ENCODE results near the gene PFDN4. TPM values are rescaled to one million over a fixed set of nuclear protein-coding genes. Genes with fewer than 3 reads are reported as not detected.

PFDN4 gene
- total and polyA plus RNA-seq, 2 of the 13 experiments (the other 11 are each of a cell fraction or from before 2014, with no cell fraction given) = 59.8 to 227 TPM

DNA sequence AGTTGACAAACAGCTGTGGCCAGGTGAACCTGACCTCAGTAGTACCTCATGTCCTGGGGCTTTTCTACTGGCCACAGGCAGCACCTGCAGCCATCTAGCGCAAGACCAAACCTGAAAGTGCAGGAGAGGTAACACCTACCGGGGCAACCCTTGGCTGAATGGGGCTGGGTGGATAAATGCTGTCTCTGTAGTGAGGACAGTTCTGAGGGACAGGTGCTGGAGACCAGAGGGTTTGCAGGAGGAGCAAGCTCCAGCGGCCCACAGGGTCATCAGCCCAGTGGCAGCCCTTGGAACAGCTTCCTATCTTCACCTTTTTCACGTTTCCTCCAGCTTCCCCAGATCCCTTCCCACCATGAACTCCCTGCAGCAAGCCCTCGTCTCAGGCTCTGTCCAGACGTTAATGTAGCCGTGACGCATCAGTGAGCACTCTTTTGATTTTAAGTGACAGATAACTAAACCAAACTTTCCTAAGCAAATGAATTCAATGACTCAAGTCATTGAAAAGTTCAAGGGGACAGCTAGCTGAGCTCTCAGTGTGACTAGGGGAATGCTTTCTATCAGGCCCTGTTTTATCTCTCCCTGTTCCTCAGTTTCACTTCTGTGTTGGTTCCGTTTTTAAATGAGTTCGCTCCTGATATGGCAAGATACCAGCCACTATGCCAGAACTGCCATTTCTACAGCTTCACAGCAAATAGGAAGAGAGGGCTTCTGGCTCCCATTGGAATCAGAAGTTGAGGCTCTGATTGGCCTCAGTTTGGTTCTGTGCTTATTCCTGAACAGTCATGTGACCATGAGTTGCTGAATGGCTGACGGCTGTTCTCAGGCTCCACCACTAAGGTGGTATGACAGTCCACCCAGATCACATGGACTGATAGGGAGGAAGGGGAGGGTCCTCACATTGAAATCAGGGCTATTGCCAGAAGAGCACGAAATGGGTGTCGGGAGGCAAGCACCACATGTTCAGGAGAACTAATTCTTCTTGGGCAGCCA is 12.1 kb upstream of the PFDN4 start (continued):
- TF ChIP-seq, protein P1, sequence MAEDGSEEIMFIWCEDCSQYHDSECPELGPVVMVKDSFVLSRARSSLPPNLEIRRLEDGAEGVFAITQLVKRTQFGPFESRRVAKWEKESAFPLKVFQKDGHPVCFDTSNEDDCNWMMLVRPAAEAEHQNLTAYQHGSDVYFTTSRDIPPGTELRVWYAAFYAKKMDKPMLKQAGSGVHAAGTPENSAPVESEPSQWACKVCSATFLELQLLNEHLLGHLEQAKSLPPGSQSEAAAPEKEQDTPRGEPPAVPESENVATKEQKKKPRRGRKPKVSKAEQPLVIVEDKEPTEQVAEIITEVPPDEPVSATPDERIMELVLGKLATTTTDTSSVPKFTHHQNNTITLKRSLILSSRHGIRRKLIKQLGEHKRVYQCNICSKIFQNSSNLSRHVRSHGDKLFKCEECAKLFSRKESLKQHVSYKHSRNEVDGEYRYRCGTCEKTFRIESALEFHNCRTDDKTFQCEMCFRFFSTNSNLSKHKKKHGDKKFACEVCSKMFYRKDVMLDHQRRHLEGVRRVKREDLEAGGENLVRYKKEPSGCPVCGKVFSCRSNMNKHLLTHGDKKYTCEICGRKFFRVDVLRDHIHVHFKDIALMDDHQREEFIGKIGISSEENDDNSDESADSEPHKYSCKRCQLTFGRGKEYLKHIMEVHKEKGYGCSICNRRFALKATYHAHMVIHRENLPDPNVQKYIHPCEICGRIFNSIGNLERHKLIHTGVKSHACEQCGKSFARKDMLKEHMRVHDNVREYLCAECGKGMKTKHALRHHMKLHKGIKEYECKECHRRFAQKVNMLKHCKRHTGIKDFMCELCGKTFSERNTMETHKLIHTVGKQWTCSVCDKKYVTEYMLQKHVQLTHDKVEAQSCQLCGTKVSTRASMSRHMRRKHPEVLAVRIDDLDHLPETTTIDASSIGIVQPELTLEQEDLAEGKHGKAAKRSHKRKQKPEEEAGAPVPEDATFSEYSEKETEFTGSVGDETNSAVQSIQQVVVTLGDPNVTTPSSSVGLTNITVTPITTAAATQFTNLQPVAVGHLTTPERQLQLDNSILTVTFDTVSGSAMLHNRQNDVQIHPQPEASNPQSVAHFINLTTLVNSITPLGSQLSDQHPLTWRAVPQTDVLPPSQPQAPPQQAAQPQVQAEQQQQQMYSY (CRISPR knock-in tag; IDR thresholded peaks at IDR 0.05) = no peak
- TF ChIP-seq, protein P2, sequence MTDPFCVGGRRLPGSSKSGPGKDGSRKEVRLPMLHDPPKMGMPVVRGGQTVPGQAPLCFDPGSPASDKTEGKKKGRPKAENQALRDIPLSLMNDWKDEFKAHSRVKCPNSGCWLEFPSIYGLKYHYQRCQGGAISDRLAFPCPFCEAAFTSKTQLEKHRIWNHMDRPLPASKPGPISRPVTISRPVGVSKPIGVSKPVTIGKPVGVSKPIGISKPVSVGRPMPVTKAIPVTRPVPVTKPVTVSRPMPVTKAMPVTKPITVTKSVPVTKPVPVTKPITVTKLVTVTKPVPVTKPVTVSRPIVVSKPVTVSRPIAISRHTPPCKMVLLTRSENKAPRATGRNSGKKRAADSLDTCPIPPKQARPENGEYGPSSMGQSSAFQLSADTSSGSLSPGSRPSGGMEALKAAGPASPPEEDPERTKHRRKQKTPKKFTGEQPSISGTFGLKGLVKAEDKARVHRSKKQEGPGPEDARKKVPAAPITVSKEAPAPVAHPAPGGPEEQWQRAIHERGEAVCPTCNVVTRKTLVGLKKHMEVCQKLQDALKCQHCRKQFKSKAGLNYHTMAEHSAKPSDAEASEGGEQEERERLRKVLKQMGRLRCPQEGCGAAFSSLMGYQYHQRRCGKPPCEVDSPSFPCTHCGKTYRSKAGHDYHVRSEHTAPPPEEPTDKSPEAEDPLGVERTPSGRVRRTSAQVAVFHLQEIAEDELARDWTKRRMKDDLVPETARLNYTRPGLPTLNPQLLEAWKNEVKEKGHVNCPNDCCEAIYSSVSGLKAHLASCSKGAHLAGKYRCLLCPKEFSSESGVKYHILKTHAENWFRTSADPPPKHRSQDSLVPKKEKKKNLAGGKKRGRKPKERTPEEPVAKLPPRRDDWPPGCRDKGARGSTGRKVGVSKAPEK (CRISPR knock-in tag; IDR thresholded peaks at IDR 0.05; ENCODE audit: borderline replicate concordance) = peak; percentile 66; the same call in 1 of the 2 replicates
- TF ChIP-seq SATB2 (CRISPR knock-in tag; IDR thresholded peaks at IDR 0.05) (no peak), SIX1 (CRISPR knock-in tag; IDR thresholded peaks at IDR 0.05; ENCODE audit: borderline replicate concordance) (no peak), ZBTB21 (CRISPR knock-in tag; IDR thresholded peaks at IDR 0.05) (no peak), ZNF839 (CRISPR knock-in tag; IDR thresholded peaks at IDR 0.05; ENCODE audit: borderline replicate concordance) (peak; percentile 41; the same call in 1 of the 2 replicates), ATRX (CRISPR knock-in tag; IDR thresholded peaks at IDR 0.05; ENCODE audit: borderline replicate concordance) (no peak), ZNF350 (CRISPR knock-in tag; IDR thresholded peaks at IDR 0.05; ENCODE audit: borderline replicate concordance, low read depth) (peak; percentile 47; the same call in 1 of the 2 replicates), PPARG (CRISPR knock-in tag; conservative IDR thresholded peaks at IDR 0.05) (no peak), IKZF1 (IDR thresholded peaks at IDR 0.05) (no peak), ZNF558 (CRISPR knock-in tag; IDR thresholded peaks at IDR 0.05; ENCODE audit: borderline replicate concordance) (no peak)
- TF ChIP-seq, protein P3, sequence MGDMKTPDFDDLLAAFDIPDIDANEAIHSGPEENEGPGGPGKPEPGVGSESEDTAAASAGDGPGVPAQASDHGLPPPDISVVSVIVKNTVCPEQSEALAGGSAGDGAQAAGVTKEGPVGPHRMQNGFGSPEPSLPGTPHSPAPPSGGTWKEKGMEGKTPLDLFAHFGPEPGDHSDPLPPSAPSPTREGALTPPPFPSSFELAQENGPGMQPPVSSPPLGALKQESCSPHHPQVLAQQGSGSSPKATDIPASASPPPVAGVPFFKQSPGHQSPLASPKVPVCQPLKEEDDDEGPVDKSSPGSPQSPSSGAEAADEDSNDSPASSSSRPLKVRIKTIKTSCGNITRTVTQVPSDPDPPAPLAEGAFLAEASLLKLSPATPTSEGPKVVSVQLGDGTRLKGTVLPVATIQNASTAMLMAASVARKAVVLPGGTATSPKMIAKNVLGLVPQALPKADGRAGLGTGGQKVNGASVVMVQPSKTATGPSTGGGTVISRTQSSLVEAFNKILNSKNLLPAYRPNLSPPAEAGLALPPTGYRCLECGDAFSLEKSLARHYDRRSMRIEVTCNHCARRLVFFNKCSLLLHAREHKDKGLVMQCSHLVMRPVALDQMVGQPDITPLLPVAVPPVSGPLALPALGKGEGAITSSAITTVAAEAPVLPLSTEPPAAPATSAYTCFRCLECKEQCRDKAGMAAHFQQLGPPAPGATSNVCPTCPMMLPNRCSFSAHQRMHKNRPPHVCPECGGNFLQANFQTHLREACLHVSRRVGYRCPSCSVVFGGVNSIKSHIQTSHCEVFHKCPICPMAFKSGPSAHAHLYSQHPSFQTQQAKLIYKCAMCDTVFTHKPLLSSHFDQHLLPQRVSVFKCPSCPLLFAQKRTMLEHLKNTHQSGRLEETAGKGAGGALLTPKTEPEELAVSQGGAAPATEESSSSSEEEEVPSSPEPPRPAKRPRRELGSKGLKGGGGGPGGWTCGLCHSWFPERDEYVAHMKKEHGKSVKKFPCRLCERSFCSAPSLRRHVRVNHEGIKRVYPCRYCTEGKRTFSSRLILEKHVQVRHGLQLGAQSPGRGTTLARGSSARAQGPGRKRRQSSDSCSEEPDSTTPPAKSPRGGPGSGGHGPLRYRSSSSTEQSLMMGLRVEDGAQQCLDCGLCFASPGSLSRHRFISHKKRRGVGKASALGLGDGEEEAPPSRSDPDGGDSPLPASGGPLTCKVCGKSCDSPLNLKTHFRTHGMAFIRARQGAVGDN (CRISPR knock-in tag; IDR thresholded peaks at IDR 0.05) = peak; percentile 59
- TF ChIP-seq, protein P4, sequence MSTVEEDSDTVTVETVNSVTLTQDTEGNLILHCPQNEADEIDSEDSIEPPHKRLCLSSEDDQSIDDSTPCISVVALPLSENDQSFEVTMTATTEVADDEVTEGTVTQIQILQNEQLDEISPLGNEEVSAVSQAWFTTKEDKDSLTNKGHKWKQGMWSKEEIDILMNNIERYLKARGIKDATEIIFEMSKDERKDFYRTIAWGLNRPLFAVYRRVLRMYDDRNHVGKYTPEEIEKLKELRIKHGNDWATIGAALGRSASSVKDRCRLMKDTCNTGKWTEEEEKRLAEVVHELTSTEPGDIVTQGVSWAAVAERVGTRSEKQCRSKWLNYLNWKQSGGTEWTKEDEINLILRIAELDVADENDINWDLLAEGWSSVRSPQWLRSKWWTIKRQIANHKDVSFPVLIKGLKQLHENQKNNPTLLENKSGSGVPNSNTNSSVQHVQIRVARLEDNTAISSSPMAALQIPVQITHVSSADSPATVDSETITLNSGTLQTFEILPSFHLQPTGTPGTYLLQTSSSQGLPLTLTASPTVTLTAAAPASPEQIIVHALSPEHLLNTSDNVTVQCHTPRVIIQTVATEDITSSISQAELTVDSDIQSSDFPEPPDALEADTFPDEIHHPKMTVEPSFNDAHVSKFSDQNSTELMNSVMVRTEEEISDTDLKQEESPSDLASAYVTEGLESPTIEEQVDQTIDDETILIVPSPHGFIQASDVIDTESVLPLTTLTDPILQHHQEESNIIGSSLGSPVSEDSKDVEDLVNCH (CRISPR knock-in tag; IDR thresholded peaks at IDR 0.05) = no peak
